CD14-positive monocyte (primary cell): ENCODE results near the gene CLN6. TPM values are rescaled to one million over a fixed set of nuclear protein-coding genes. Genes with fewer than 3 reads are reported as not detected.

ENCODE experiments used
- DNase-seq, 3 donors: peaks; one replicate each; pipeline ENCODE4 v3.0.0-alpha.2; 2011 to 2022
- H2AFZ ChIP-seq: 2 replicates; pipeline ENCODE4 v1.6.0; 2012; ENCODE audit warnings: mild to moderate bottlenecking, low read depth, low read length, inconsistent platforms; ENCODE audit not compliant: insufficient read depth, poor library complexity, severe bottlenecking
- H3K27ac ChIP-seq, 2 donors: 1 replicate in 1 of 2; 2 replicates in 1 of 2; pipeline ENCODE4 v1.5.1; 2012 to 2013; ENCODE audit warnings: low read length in 2 of 2, control low read depth in 1 of 2, inconsistent platforms in 1 of 2, low read depth in 1 of 2, mild to moderate bottlenecking in 1 of 2
- H3K27me3 ChIP-seq, 2 donors: one replicate each; pipeline versions ENCODE4 v1.6.0 to v1.6.1; 2011 to 2013; ENCODE audit warnings: low read length in 2 of 2; ENCODE audit not compliant: control insufficient read depth in 2 of 2, insufficient read depth in 2 of 2
- H3K36me3 ChIP-seq, 2 donors: replicated peaks in 1 of 2; 1 replicate in 1 of 2; 2 replicates in 1 of 2; pipeline versions ENCODE4 v1.5.1 to v1.6.1; 2012 to 2013; ENCODE audit warnings: low read length in 2 of 2, control low read depth in 1 of 2, inconsistent platforms in 1 of 2, mild to moderate bottlenecking in 1 of 2; ENCODE audit not compliant: insufficient read depth in 2 of 2, control insufficient read depth in 1 of 2
- H3K4me1 ChIP-seq, 2 donors: 1 replicate in 1 of 2; 2 replicates in 1 of 2; pipeline versions ENCODE4 v1.5.1 to v1.6.1; 2012 to 2013; ENCODE audit warnings: low read length in 2 of 2, control low read depth in 1 of 2, inconsistent platforms in 1 of 2, mild to moderate bottlenecking in 1 of 2, moderate library complexity in 1 of 2; ENCODE audit not compliant: insufficient read depth in 2 of 2, control insufficient read depth in 1 of 2
- H3K4me2 ChIP-seq: replicated peaks from 2 replicates; pipeline ENCODE3; 2012; ENCODE audit warnings: low read length, moderate library complexity, mild to moderate bottlenecking; ENCODE audit not compliant: poor library complexity, severe bottlenecking; ENCODE audit errors: extremely low read depth
- H3K4me3 ChIP-seq, 3 experiments: fragments of 200-600 bp in 1 of 3; sonication (generic) in 1 of 3; replicated peaks in 1 of 3; 1 replicate in 2 of 3; 2 replicates in 1 of 3; pipeline ENCODE4 v1.5.1; 2011 to 2013; ENCODE audit warnings: low read length in 3 of 3, mild to moderate bottlenecking in 3 of 3, control low read depth in 2 of 3, low read depth in 2 of 3, inconsistent platforms in 1 of 3, moderate library complexity in 1 of 3
- H3K79me2 ChIP-seq: 2 replicates; pipeline ENCODE4 v1.6.0; 2012; ENCODE audit warnings: mild to moderate bottlenecking, control low read depth, inconsistent platforms, low read length, moderate library complexity; ENCODE audit not compliant: insufficient read depth
- H3K9ac ChIP-seq: 2 replicates; pipeline ENCODE4 v1.6.0; 2017; ENCODE audit warnings: low read length, mild to moderate bottlenecking; ENCODE audit not compliant: insufficient read depth, poor library complexity, severe bottlenecking
- H3K9me3 ChIP-seq, 2 donors: replicated peaks in 1 of 2; 1 replicate in 1 of 2; 2 replicates in 1 of 2; pipeline versions ENCODE4 v1.5.1 to v1.6.1; 2012 to 2013; ENCODE audit warnings: low read length in 2 of 2, control low read depth in 1 of 2; ENCODE audit not compliant: control insufficient read depth in 1 of 2, insufficient read depth in 1 of 2
- H4K20me1 ChIP-seq: 2 replicates; pipeline ENCODE4 v1.6.0; 2012; ENCODE audit warnings: mild to moderate bottlenecking, low read length, control low read depth, moderate library complexity; ENCODE audit not compliant: insufficient read depth
- H3K27ac Mint-ChIP-seq, 7 donors: one replicate each; pipeline ENCODE4 v1.8.0; 2020; ENCODE audit warnings: mild to moderate bottlenecking in 7 of 7, mixed read lengths in 7 of 7, moderate library complexity in 6 of 7, inconsistent platforms in 2 of 7
- H3K27me3 Mint-ChIP-seq, 3 donors: one replicate each; pipeline ENCODE4 v1.8.0; 2021 to 2022; ENCODE audit warnings: low read depth in 3 of 3, mild to moderate bottlenecking in 3 of 3, mixed read lengths in 3 of 3, moderate library complexity in 3 of 3, inconsistent platforms in 1 of 3
- H3K36me3 Mint-ChIP-seq, 2 donors: one replicate each; pipeline ENCODE4 v1.8.0; 2020; ENCODE audit warnings: mixed read lengths in 2 of 2, inconsistent platforms in 1 of 2, mild to moderate bottlenecking in 1 of 2
- H3K4me1 Mint-ChIP-seq: one replicate; pipeline ENCODE4 v1.8.0; 2020; ENCODE audit warnings: mild to moderate bottlenecking, mixed read lengths
- H3K4me3 Mint-ChIP-seq, 2 donors: one replicate each; pipeline ENCODE4 v1.8.0; 2020; ENCODE audit warnings: mild to moderate bottlenecking in 2 of 2, mixed read lengths in 2 of 2, moderate library complexity in 1 of 2
- H3K9me3 Mint-ChIP-seq, 7 donors: one replicate each; pipeline ENCODE4 v1.8.0; 2020 to 2022; ENCODE audit warnings: mixed read lengths in 7 of 7, mild to moderate bottlenecking in 6 of 7, moderate library complexity in 6 of 7, inconsistent platforms in 2 of 7
- WGBS: methylation state at CpG from one replicate; pipeline ENCODE4 v1.1.5; 2013; ENCODE audit warnings: missing lambda C conversion rate; ENCODE audit not compliant: insufficient coverage; 5-methylcytosine and 5-hydroxymethylcytosine counted together
- intact Hi-C, 2 donors: fragments of 100-400 bp; cut with micrococcal nuclease; formaldehyde crosslinking; loops; one replicate each; pipeline versions ENCODE4 v1.15.0 to v1.15.1; 2023
- polyA plus RNA-seq, 3 donors: library from polyadenylated mRNA; depleted of rRNA in 1 of 3; unstranded in 2 of 3; stranded (reverse) in 1 of 3; fragments of 300-500 nt in 2 of 3; fragments of >200 nt in 1 of 3; fragmentation: Illumina TruSeq in 2 of 3; gene quantifications; 1 replicate in 2 of 3; 2 replicates in 1 of 3; pipeline ENCODE4 v1.2.3, GENCODE V29; 2012 to 2021
- TF ChIP-seq, protein P1 (sequence below): fragments of 200-600 bp; IDR thresholded peaks from one replicate; pipeline ENCODE4 v1.8.0; 2022; ENCODE audit warnings: antibody characterized with exemption, mild to moderate bottlenecking

The CLN6 gene
- polyA plus RNA-seq, 3 donors, result 3.4 to 37.6 (median 4.2) TPM

GRCh38 chr15:68210409-68210756 is 19.1 kb downstream of the CLN6 start:
- peak overlapping the region in 2 of 7 donors; percentile 8 to 54 for H3K27ac Mint-ChIP-seq
- H3K4me3 Mint-ChIP-seq, result no peak overlapping the region
- no peaks in the 10 kb centered on the region for H3K9me3 ChIP-seq
- peaks cover 60 to 70% of the 10 kb centered on the region in 2 donors for H3K4me1 ChIP-seq
- H2AFZ ChIP-seq, result no peak overlapping the region
- H3K27me3 Mint-ChIP-seq, result peaks cover 0 to 2% (median 0%) of the 10 kb centered on the region in 3 donors
- no peak overlapping the region for H3K27ac ChIP-seq
- H3K27me3 ChIP-seq, result no peaks in the 10 kb centered on the region
- peaks cover 14% of the 10 kb centered on the region for H4K20me1 ChIP-seq
- peaks cover 0 to 11% of the 10 kb centered on the region in 2 donors for H3K36me3 ChIP-seq
- H3K9me3 Mint-ChIP-seq, result no peaks in the 10 kb centered on the region
- H3K36me3 Mint-ChIP-seq, result peaks cover 3 to 33% of the 10 kb centered on the region in 2 donors
- WGBS, result 83% methylated on average over 6 of the region's 9 CpGs
- peak overlapping the region; percentile 36 for H3K4me2 ChIP-seq
- TF ChIP-seq, protein P1, sequence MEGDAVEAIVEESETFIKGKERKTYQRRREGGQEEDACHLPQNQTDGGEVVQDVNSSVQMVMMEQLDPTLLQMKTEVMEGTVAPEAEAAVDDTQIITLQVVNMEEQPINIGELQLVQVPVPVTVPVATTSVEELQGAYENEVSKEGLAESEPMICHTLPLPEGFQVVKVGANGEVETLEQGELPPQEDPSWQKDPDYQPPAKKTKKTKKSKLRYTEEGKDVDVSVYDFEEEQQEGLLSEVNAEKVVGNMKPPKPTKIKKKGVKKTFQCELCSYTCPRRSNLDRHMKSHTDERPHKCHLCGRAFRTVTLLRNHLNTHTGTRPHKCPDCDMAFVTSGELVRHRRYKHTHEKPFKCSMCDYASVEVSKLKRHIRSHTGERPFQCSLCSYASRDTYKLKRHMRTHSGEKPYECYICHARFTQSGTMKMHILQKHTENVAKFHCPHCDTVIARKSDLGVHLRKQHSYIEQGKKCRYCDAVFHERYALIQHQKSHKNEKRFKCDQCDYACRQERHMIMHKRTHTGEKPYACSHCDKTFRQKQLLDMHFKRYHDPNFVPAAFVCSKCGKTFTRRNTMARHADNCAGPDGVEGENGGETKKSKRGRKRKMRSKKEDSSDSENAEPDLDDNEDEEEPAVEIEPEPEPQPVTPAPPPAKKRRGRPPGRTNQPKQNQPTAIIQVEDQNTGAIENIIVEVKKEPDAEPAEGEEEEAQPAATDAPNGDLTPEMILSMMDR, result no peak
- no peak for DNase-seq
- H3K79me2 ChIP-seq, result peaks cover 40% of the 10 kb centered on the region
- intact Hi-C loops, result no loop called here
- no peak overlapping the region for H3K4me3 ChIP-seq
- H3K4me1 Mint-ChIP-seq, result peaks cover 66% of the 10 kb centered on the region
- H3K9ac ChIP-seq, result no peak overlapping the region

DNA sequence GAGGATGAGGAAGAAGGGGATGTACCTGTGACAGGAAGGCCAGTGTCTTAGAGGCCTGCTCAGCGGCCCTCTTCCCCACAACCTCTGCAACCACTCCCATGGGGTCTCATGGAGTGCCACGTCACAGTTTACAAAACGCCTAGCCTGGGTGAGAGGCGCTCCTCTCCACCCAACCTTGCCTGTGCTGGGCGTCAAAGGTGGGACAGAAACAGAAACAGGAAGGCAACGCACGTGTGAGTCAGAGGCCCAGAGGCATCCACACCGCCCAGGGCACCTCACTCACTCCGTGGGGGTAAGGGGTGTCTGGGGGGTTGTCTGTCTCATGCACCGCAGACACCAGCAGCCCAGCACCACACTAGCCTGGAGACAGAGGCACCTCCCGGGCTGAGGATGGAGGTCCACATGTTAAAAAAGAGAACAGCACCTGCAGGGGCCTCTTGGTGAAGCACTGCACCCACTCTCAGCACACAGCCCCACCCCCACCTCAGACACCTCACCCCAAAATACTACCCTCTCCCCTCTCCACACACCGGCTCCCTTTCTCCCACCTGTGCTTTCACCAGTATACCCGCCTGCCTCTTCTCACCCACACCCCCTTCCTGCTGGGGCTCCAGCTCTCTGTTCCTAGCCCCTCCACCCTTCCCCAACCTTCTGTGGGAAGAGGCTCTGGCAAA is 19.7 kb downstream of the CLN6 start:
- peak overlapping the region in 4 of 7 donors; percentile 22 to 60 (median 50) for H3K27ac Mint-ChIP-seq

More for the DNA sequence above, 19.7 kb downstream of the CLN6 start:
- H3K4me1 ChIP-seq, result peaks cover 60 to 70% of the 10 kb centered on the region in 2 donors
- no peak overlapping the region for H3K4me2 ChIP-seq
- H3K4me3 ChIP-seq, result no peak overlapping the region
- H4K20me1 ChIP-seq, result peaks cover 14% of the 10 kb centered on the region
- no peak overlapping the region for H2AFZ ChIP-seq
- Mint-ChIP-seq H3K4me1 (peaks cover 66% of the 10 kb centered on the region), H3K9me3 (no peaks in the 10 kb centered on the region), H3K36me3 (peaks cover 3 to 33% of the 10 kb centered on the region in 2 donors), H3K4me3 (peak overlapping the region in 1 of 2 donors; percentile 20), H3K27me3 (no peaks in the 10 kb centered on the region)
- TF ChIP-seq, protein P1, result no peak
- no peaks in the 10 kb centered on the region for H3K27me3 ChIP-seq
- H3K9ac ChIP-seq, result no peak overlapping the region
- no peak overlapping the region for H3K27ac ChIP-seq
- intact Hi-C loops, result no loop called here
- 71% methylated on average over 4 of the region's 13 CpGs for WGBS
- DNase-seq, result peak in 1 of 3 donors; percentile 17
- H3K9me3 ChIP-seq, result no peaks in the 10 kb centered on the region
- peaks cover 0 to 11% of the 10 kb centered on the region in 2 donors for H3K36me3 ChIP-seq
- H3K79me2 ChIP-seq, result peaks cover 46% of the 10 kb centered on the region
